B cell (primary cell): ENCODE measurements around the gene GREM1. TPM values are rescaled to one million over a fixed set of nuclear protein-coding genes. Genes with fewer than 3 reads are reported as not detected.

ENCODE experiments used
- ATAC-seq: fragments of 200-7000 bp; cut with Tn5 transposase; one replicate; pipeline ENCODE4 v1.10.0; 2021; ENCODE audit warnings: low read depth, mild to moderate bottlenecking, moderate number of reproducible peaks, moderate library complexity
- CTCF ChIA-PET: fragments of 350-600 bp; sonication (Branson Sonifier 250); formaldehyde crosslinking; loops from one replicate; lab custom pipeline; 2021; ENCODE audit warnings: antibody characterized with exemption, inconsistent platforms; lab: Charles Lee
- POLR2A ChIA-PET: fragments of 350-600 bp; sonication (Branson Sonifier 250); formaldehyde crosslinking; loops from one replicate; lab custom pipeline; 2021; ENCODE audit warnings: antibody characterized with exemption; lab: Charles Lee
- DNase-seq: peaks from one replicate; pipeline ENCODE4 v3.0.0; 2013
- H2AFZ ChIP-seq: 2 replicates; pipeline ENCODE4 v1.6.1; 2012; ENCODE audit warnings: mild to moderate bottlenecking, low read depth, low read length; ENCODE audit not compliant: insufficient read depth, poor library complexity, severe bottlenecking
- H3K27ac ChIP-seq, 2 donors: 1 replicate in 1 of 2; 2 replicates in 1 of 2; pipeline ENCODE4 v1.5.1; 2012 to 2013; ENCODE audit warnings: low read length in 2 of 2, mild to moderate bottlenecking in 2 of 2, moderate library complexity in 1 of 2
- H3K27me3 ChIP-seq, 4 experiments: fragments of 200-600 bp in 1 of 4; sonication (generic) in 1 of 4; replicated peaks in 1 of 4; 1 replicate in 2 of 4; 2 replicates in 2 of 4; pipeline versions ENCODE4 v1.6.1 to v1.7.0; 2013 to 2016; ENCODE audit warnings: low read length in 3 of 4, mild to moderate bottlenecking in 2 of 4, mixed read lengths in 1 of 4, moderate library complexity in 1 of 4; ENCODE audit not compliant: insufficient read depth in 4 of 4, control insufficient read depth in 3 of 4; ENCODE audit errors: control extremely low read depth in 1 of 4
- H3K36me3 ChIP-seq, 2 experiments: replicated peaks in 1 of 2; 1 replicate in 1 of 2; 2 replicates in 1 of 2; pipeline versions ENCODE4 v1.6.1 to v1.7.1; 2013; ENCODE audit warnings: low read length in 1 of 2; ENCODE audit not compliant: insufficient read depth in 2 of 2, control insufficient read depth in 1 of 2; ENCODE audit errors: control extremely low read depth in 1 of 2, extremely low read depth in 1 of 2
- H3K4me1 ChIP-seq, 2 donors: fragments of 200-600 bp in 1 of 2; sonication (generic) in 1 of 2; 1 replicate in 1 of 2; 2 replicates in 1 of 2; pipeline versions ENCODE4 v1.5.1 to v1.6.1; 2013 to 2017; ENCODE audit warnings: low read length in 2 of 2; ENCODE audit not compliant: control insufficient read depth in 2 of 2, insufficient read depth in 2 of 2
- H3K4me2 ChIP-seq: replicated peaks from 2 replicates; pipeline ENCODE3; 2012; ENCODE audit warnings: mild to moderate bottlenecking, low read depth, low read length; ENCODE audit not compliant: poor library complexity, severe bottlenecking
- H3K4me3 ChIP-seq, 5 experiments: fragments of 200-600 bp in 1 of 5; sonication (generic) in 1 of 5; 1 replicate in 3 of 5; 2 replicates in 2 of 5; pipeline versions ENCODE4 v1.5.1 to v1.7.0; 2011 to 2016; ENCODE audit warnings: low read length in 4 of 5, mild to moderate bottlenecking in 4 of 5, low read depth in 2 of 5, control low read depth in 1 of 5, moderate library complexity in 1 of 5; ENCODE audit not compliant: insufficient read depth in 1 of 5; ENCODE audit errors: control extremely low read depth in 1 of 5, extremely low read depth in 1 of 5
- H3K79me2 ChIP-seq: fragments of 200-600 bp; sonication (generic); one replicate; pipeline ENCODE4 v1.6.0; 2016; ENCODE audit warnings: low read length; ENCODE audit not compliant: control insufficient read depth, insufficient read depth
- H3K9ac ChIP-seq: fragments of 200-600 bp; sonication (generic); 2 replicates; pipeline ENCODE4 v1.6.1; 2017; ENCODE audit warnings: mild to moderate bottlenecking, low read length, moderate library complexity
- H3K9me3 ChIP-seq, 3 donors: one replicate each; pipeline versions ENCODE4 v1.6.1 to v1.7.1; 2013; ENCODE audit warnings: low read length in 2 of 3; ENCODE audit not compliant: control insufficient read depth in 2 of 3, insufficient read depth in 1 of 3; ENCODE audit errors: control extremely low read depth in 1 of 3
- H4K20me1 ChIP-seq: 2 replicates; pipeline ENCODE4 v1.6.0; 2012; ENCODE audit warnings: mild to moderate bottlenecking, low read length; ENCODE audit not compliant: insufficient read depth, control insufficient read depth, poor library complexity, severe bottlenecking
- H3K27ac Mint-ChIP-seq: one replicate; pipeline ENCODE4 v1.8.0; 2021; ENCODE audit warnings: mixed read lengths
- H3K27me3 Mint-ChIP-seq: one replicate; pipeline ENCODE4 v1.8.0; 2021; ENCODE audit warnings: mixed read lengths
- H3K4me1 Mint-ChIP-seq: one replicate; pipeline ENCODE4 v1.8.0; 2021; ENCODE audit warnings: mixed read lengths
- H3K4me3 Mint-ChIP-seq: one replicate; pipeline ENCODE4 v1.8.0; 2021; ENCODE audit warnings: mixed read lengths
- H3K9me3 Mint-ChIP-seq: one replicate; pipeline ENCODE4 v1.8.0; 2022; ENCODE audit warnings: mixed read lengths; ENCODE audit not compliant: insufficient read depth
- CTCF ChIP-seq: fragments of 200-600 bp; IDR thresholded peaks from one replicate; pipeline ENCODE4 v1.8.0; 2022; ENCODE audit warnings: antibody characterized with exemption, mild to moderate bottlenecking
- EZH2 ChIP-seq: IDR thresholded peaks from 2 replicates; pipeline ENCODE4 v1.6.1; 2012; ENCODE audit warnings: borderline replicate concordance, low read depth, mild to moderate bottlenecking, moderate library complexity, low read length; ENCODE audit not compliant: insufficient read depth, poor library complexity, severe bottlenecking
- WGBS: methylation state at CpG from one replicate; pipeline ENCODE4 v1.1.5; 2013; ENCODE audit warnings: missing lambda C conversion rate; ENCODE audit not compliant: insufficient coverage; 5-methylcytosine and 5-hydroxymethylcytosine counted together
- intact Hi-C: fragments of 100-400 bp; cut with micrococcal nuclease; formaldehyde crosslinking; loops from one replicate; pipeline ENCODE4 v1.10.0; 2022
- polyA plus RNA-seq: library from polyadenylated mRNA; depleted of rRNA; stranded (reverse); fragments of >200 nt; gene quantifications from 2 replicates; pipeline ENCODE4 v1.2.3, GENCODE V29; 2012
- total RNA-seq, 2 donors: library from RNA; stranded (reverse); fragments of 120-200 nt in 1 of 2; gene quantifications; 1 replicate in 1 of 2; 2 replicates in 1 of 2; pipeline versions ENCODE4 v1.2.3 to v1.2.4, GENCODE V29; 2013 to 2022

GREM1 gene
- total and polyA plus RNA-seq, 2 donors (not counting 1 experiment from before 2014, with no cell fraction given) = not detected

DNA sequence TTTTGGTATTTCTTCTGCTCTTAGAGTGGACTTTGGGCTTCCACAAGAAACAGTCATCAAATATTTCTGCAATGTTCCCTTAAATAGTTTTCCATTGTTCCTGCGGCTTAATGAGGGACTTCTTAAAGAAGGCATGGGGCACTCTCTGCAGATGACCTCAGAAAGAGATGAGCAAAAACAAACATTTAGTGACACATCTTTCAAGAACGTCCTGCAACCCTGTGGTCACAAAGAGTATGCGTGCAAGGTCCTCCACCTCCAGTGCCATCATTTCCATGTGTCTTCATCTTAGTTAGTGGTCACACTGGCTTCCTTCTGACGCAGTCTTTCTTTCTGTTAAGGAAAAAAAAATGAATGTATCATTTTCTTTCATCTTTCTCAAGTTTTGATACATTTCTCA lies 56.2 kb downstream of the GREM1 start:
- no peak overlapping the region for H3K4me2 ChIP-seq
- intact Hi-C loops = no loop called here
- H3K4me3 ChIP-seq = no peak overlapping the region
- no peak overlapping the region for H3K4me3 Mint-ChIP-seq
- CTCF ChIA-PET = no interaction called here
- H3K36me3 ChIP-seq = no peaks in the 10 kb centered on the region
- no peak for DNase-seq
- TF ChIP-seq CTCF (no peak), EZH2 (no peak)
- ATAC-seq = no peak
- H3K9me3 Mint-ChIP-seq = peaks cover 3% of the 10 kb centered on the region
- H3K4me1 Mint-ChIP-seq = no peaks in the 10 kb centered on the region
- H4K20me1 ChIP-seq = no peaks in the 10 kb centered on the region
- WGBS = 78% methylated on average over 3 of the region's 4 CpGs
- H2AFZ ChIP-seq = no peak overlapping the region
- POLR2A ChIA-PET = no interaction called here
- no peak overlapping the region for H3K27ac Mint-ChIP-seq
- H3K27me3 Mint-ChIP-seq = peaks cover 8% of the 10 kb centered on the region
- no peaks in the 10 kb centered on the region for H3K27me3 ChIP-seq
- H3K79me2 ChIP-seq = no peaks in the 10 kb centered on the region
- H3K9me3 ChIP-seq = peaks cover 0 to 8% (median 3%) of the 10 kb centered on the region in 3 donors
- H3K4me1 ChIP-seq = no peaks in the 10 kb centered on the region
- no peak overlapping the region for H3K9ac ChIP-seq
- no peak overlapping the region for H3K27ac ChIP-seq

DNA sequence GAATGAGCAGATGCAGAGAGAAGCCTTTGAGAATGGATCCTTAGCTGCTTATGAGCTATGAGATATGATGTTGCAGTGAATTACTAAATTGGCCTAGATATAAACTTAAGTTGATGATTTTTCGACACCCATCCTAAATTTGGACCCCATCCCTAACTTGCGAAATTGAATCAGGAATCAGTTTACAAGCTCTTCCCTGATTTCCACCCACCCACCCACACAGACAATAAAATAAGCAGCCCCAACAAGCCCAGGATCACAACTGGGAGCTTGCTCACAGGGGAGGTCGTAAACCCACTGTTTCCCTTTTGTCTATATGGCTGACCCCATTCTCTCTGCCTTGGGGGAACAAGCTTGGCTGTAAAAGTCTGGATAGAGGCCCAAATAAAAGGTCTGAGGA lies 57.3 kb downstream of the GREM1 start:
- TF ChIP-seq EZH2 (no peak), CTCF (no peak)

More for the DNA sequence above, 57.3 kb downstream of the GREM1 start:
- no peaks in the 10 kb centered on the region for H4K20me1 ChIP-seq
- no peak overlapping the region for H3K4me2 ChIP-seq
- intact Hi-C loops = no loop called here
- ChIA-PET POLR2A (no interaction called here), CTCF (no interaction called here)
- Mint-ChIP-seq H3K9me3 (peaks cover 3% of the 10 kb centered on the region), H3K27me3 (peaks cover 10% of the 10 kb centered on the region), H3K4me3 (no peak overlapping the region), H3K27ac (no peak overlapping the region), H3K4me1 (no peaks in the 10 kb centered on the region)
- H3K79me2 ChIP-seq = no peaks in the 10 kb centered on the region
- DNase-seq (no peak), ATAC-seq (no peak)
- no peak overlapping the region for H3K9ac ChIP-seq
- no peaks in the 10 kb centered on the region for H3K36me3 ChIP-seq
- H3K9me3 ChIP-seq = peaks cover 0 to 8% (median 3%) of the 10 kb centered on the region in 3 donors
- no peak overlapping the region for H3K4me3 ChIP-seq
- 88% methylated on average over 2 of the region's 3 CpGs for WGBS
- no peak overlapping the region for H3K27ac ChIP-seq
- H2AFZ ChIP-seq = no peak overlapping the region
- no peaks in the 10 kb centered on the region for H3K4me1 ChIP-seq
- H3K27me3 ChIP-seq = no peaks in the 10 kb centered on the region
